ENCODE results near the gene GFY.

The GFY gene

GRCh38 chr19:49409441-49410029 is 15.7 kb upstream of the GFY start:
- no peak for DNase-seq

- DNase-seq: no peak
Observed at GRCh38 chr19:49411681-49412326, 13.4 kb upstream of the GFY start.

- DNase-seq: no peak
Observed at GRCh38 chr19:49413348-49413747, 11.8 kb upstream of the GFY start.

GRCh38 chr19:49414256-49414655 is 10.9 kb upstream of the GFY start:
- no peak for DNase-seq

GRCh38 chr19:49415102-49415809 is 9.9 kb upstream of the GFY start:
- no peak for DNase-seq

- DNase-seq: no peak
Observed at GRCh38 chr19:49415810-49416200, 9.4 kb upstream of the GFY start.

GRCh38 chr19:49417088-49417487 is 8.1 kb upstream of the GFY start:
- DNase-seq: no peak

- no peak for DNase-seq
Observed at GRCh38 chr19:49418511-49418910, 6.7 kb upstream of the GFY start.

GRCh38 chr19:49419173-49419572 is 6.0 kb upstream of the GFY start:
- DNase-seq: no peak

DNA sequence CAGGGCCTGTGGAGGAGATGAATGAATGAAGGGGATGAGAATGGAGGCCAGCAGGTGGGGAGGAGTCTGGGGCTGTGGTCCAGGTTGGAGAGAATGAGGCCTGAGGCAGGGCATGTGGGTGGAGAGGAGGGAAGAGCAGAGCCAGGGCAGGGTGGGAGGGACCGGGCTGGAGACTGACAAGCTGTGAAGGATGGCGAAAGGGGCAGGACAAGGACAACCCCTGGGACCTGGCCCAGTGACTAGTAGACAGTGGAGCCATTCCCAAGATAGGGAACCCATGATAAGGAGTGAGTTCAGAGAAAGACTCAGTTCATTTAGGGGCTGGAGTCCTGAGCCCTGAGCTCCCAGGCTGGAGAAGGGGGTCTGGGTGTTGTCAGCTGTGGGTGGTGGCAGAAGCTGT is 5.0 kb upstream of the GFY start:
- DNase-seq: no peak

GRCh38 chr19:49421039-49421877 is 3.9 kb upstream of the GFY start:
- no peak for DNase-seq

DNA sequence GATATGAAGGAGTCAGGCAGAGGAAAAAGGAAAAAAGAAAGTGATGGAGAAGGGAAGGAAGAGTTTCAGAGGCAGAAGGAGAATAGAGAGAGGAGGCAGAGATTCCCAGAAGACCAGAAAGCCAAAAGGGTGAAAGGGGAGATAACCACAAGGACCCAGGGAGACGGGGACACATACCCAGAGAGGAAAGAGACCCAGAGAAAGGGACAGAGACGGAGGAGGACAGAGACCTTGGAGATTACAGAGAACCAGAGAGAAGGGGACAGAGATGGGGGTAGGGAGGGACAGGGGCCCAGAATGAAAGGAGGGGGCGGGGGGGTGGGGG is 3.3 kb upstream of the GFY start:
- no peak for DNase-seq

DNA sequence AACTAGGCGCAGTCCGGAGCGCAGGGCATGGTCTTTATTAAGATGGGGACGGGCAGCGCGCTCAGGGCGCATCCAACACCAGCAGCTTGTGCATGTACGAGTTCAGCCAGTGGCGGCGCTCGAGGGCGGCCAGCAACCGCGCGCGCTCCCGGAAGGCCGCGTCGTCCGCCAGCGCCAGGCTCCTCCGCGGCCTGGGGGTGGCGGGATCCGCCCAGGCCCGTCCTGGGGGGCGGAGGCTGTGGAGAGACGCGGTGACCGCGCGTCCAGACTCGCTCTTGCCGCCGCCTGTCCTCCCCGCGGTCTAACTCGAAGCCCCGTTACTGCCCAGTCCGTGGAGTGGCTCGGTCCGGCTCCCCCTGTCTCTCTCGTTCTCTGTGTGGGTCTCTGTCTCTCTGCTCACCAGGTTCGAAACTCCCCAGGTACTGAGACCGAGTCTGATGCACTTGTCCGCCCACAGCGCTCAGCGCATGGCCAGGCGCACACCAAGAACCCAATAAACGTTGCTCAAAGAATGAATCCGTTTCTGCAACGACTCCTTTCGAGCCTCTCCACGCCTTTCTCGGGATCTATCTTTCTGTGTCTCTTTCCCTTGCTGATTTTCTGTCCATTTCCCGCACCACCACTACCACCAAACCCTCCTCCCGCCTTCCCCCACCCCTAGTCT is 2.6 kb upstream of the GFY start:
- no peak for DNase-seq

DNA sequence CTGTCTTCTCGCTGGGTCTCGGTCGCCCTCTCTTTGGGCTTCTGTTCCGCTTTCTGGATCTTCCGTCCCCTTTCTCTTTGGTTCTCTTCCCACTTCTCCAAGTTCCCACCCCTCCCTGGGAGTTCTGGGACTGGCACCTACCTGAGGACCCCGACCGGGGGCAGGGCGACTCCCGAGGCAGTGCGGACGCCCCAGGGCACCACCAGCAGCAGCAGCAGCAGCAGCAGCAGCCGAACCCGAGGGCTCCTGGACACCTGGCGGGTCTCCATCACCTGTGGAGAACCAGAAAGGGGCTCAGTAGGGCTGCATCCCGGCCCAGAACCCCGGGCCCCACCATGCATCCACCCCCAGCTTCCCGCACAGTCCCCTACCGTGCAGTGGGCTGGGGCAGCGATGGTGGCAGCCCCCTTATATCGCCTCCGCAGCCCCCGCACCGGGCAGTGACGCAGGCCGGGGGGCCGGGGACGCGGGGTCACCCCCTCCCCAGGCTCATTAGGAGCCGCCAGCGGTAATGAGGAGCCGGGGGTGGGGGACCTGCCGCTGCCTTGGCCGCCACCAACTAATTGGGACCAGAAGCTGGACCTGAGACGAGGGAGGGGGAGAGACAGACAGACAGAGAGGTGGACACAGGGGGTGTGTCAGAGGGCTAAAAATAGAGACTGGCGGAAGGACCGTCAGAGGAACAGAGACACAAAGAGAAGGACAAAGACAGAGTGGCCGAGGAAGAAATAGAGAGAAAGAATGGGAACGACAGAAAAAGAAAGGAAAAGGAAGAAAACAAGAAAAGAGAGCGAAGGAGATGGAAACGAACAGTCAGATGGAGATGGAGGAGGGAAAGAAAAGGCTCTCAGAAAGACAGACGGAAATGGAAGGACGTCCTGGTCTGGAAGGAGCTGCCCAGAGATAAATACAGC is 1.9 kb upstream of the GFY start, which contains the start of gene PTH2:
TSS of gene PTH2 (minus strand) at position 371 of the 914 bp plus-strand sequence. CDS start at position 269, 102 bp downstream.
- no peak for DNase-seq

GRCh38 chr19:49423985-49424303 is 1.2 kb upstream of the GFY start:
- no peak for DNase-seq

DNA sequence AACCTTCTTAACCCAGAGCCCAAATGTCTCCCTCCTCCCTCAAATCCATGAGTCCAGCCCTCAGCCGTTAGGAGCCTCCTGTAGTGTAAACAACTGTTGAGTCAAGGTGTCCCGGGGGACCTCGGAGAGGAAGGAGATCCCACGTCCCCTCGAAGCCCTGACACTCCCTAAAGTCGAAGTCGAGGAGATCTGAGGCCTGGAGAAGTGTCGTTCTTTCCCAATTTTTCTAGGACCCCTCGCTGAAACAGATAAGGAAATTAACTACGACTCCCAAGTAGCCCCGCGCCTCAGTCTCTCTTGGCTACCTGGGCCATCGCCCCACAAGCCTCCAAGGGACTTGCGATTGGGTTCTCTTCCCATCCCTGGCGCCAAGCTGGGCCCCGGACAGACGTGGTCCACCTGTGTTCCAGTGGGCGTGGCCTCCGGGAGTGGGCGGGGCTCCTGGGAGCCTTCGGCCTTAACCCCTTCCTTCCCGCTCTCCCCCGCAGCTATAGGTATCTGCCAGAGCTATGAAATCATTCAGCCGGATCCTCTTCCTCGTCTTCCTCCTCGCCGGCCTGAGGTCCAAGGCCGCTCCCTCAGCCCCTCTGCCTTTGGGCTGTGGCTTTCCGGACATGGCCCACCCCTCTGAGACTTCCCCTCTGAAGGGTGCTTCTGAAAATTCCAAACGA is 869 bp downstream of the GFY start:
- DNase-seq: no peak

DNA sequence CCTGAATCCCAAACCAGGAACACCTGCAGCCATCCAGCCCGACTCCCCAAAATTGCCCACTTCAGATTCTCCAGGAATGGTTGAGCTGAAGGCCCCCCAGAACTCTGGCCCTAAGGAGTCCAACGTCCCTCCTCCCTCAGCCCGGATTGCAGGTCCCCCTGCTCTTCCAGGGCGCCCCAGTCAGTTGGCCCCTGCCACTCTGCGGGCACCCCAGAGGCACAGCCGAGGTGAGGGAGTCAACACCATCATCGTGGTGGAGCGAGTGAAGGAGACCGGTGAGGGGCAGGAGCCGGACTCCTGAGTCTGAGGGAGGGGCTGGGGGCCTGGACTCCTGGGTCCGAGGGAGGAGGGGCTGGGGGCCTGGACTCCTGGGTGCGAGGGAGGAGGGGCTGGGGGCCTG is 2.2 kb downstream of the GFY start:
- no peak for DNase-seq

DNA sequence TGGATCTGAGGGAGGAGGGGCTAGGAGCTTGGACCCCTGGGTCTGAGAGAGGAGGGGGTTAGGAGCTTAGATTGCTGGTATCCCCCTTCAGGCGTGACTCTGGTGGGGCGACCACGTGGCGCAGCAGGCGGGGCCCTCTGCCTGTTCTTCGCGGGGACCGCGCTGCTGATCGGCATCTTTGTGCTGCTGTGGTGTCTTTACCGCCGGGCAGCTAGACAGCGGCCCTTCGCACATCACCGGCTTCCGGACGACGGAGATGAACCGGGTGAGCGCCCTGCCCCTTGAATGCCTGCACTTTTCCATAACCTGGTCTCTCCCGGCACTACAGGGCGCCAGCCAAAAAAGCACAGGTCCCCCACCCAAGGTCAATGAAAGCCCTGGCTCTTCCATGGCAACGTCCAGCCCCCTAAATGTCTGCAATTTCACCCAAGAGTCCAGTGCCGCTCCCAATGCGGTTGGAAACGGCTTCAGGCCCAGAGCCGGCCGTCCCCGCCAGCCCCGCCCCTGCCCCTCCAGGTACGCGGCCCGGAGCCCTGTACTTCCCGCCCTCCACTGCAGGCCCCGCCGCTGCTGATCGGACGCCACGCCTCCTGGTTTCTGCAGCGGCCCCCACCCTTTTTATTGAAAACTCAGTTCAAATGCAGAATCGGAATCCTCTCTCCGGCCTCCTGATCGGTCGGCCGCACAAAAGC is 2.8 kb downstream of the GFY start:
- no peak for DNase-seq

- DNase-seq: no peak
Observed at GRCh38 chr19:49428547-49429451, 3.6 kb downstream of the GFY start.

Data from T1000 (cell line).